Measurements from ENCODE around the gene LMAN2L.
A peak's percentile ranks its signal among the peaks of the same experiment; 100 is the strongest.

The LMAN2L gene

GRCh38 chr2:96739633-96740428 lies at the start of gene LMAN2L:
LMAN2L (minus strand) TSS chr2:96740064; CDS start chr2:96740040, 24 bp downstream.
- peak; percentile 92 for FAIRE-seq
- DNase-seq (ENCODE audit: insufficient read length, low spot score), result peak; percentile 89

- no peak for FAIRE-seq
- no peak for DNase-seq (ENCODE audit: insufficient read length, low spot score)
These were observed 49.4 kb upstream of the LMAN2L start for GRCh38 chr2:96789245-96789617.

- DNase-seq (ENCODE audit: insufficient read length, low spot score), result no peak
- no peak for FAIRE-seq
These were observed 48.8 kb upstream of the LMAN2L start for GRCh38 chr2:96788442-96789244.

GRCh38 chr2:96787411-96787810 lies 47.5 kb upstream of the LMAN2L start:
- DNase-seq (ENCODE audit: insufficient read length, low spot score), result no peak

GRCh38 chr2:96783388-96783787 lies 43.5 kb upstream of the LMAN2L start:
- DNase-seq (ENCODE audit: insufficient read length, low spot score) (no peak), FAIRE-seq (no peak)

More at GRCh38 chr2:96787411-96787810, 47.5 kb upstream of the LMAN2L start:
- FAIRE-seq, result no peak

- DNase-seq (ENCODE audit: insufficient read length, low spot score) (no peak), FAIRE-seq (peak; percentile 47)
These were observed 35.3 kb upstream of the LMAN2L start for GRCh38 chr2:96775160-96775559.

- DNase-seq (ENCODE audit: insufficient read length, low spot score), result no peak
- FAIRE-seq, result peak; percentile 92
These were observed 34.1 kb upstream of the LMAN2L start for GRCh38 chr2:96773922-96774321.

- FAIRE-seq, result peak; percentile 98
These were observed 33.2 kb upstream of the LMAN2L start for GRCh38 chr2:96772903-96773671.

GRCh38 chr2:96771796-96772618 lies 32.1 kb upstream of the LMAN2L start:
- no peak for DNase-seq (ENCODE audit: insufficient read length, low spot score)
- no peak for FAIRE-seq

More at GRCh38 chr2:96772903-96773671, 33.2 kb upstream of the LMAN2L start:
- no peak for DNase-seq (ENCODE audit: insufficient read length, low spot score)

GRCh38 chr2:96770442-96771202 lies 30.8 kb upstream of the LMAN2L start:
- DNase-seq (ENCODE audit: insufficient read length, low spot score) (no peak), FAIRE-seq (no peak)

GRCh38 chr2:96769814-96770213 lies 29.9 kb upstream of the LMAN2L start:
- FAIRE-seq, result no peak

GRCh38 chr2:96768083-96768561 lies 28.3 kb upstream of the LMAN2L start:
- DNase-seq (ENCODE audit: insufficient read length, low spot score), result no peak

More at GRCh38 chr2:96769814-96770213, 29.9 kb upstream of the LMAN2L start:
- no peak for DNase-seq (ENCODE audit: insufficient read length, low spot score)

GRCh38 chr2:96767135-96767871 lies 27.4 kb upstream of the LMAN2L start:
- DNase-seq (ENCODE audit: insufficient read length, low spot score) (no peak), FAIRE-seq (no peak)

More at GRCh38 chr2:96768083-96768561, 28.3 kb upstream of the LMAN2L start:
- peak; percentile 51 for FAIRE-seq

- no peak for FAIRE-seq
These were observed 24.4 kb upstream of the LMAN2L start for GRCh38 chr2:96764253-96764637.

GRCh38 chr2:96763511-96764252 lies 23.8 kb upstream of the LMAN2L start:
- no peak for DNase-seq (ENCODE audit: insufficient read length, low spot score)
- peak; percentile 37 for FAIRE-seq

More at GRCh38 chr2:96764253-96764637, 24.4 kb upstream of the LMAN2L start:
- no peak for DNase-seq (ENCODE audit: insufficient read length, low spot score)

- DNase-seq (ENCODE audit: insufficient read length, low spot score) (no peak), FAIRE-seq (peak; percentile 55)
These were observed 22.9 kb upstream of the LMAN2L start for GRCh38 chr2:96762529-96763311.
